HG02981 (cell line): ENCODE results near the gene MEIS2.

Source experiments
- ATAC-seq: cut with Tn5 transposase; IDR thresholded peaks from one replicate; pipeline ENCODE4 v1.9.1; 2021; ENCODE audit warnings: mild to moderate bottlenecking, moderate library complexity; ENCODE audit not compliant: unreplicated experiment

Gene MEIS2

GRCh38 chr15:36967929-36968328 lies 132.4 kb downstream of the MEIS2 start:
- no peak for ATAC-seq

GRCh38 chr15:36966708-36967107 lies 133.6 kb downstream of the MEIS2 start:
- no peak for ATAC-seq

- ATAC-seq = no peak
Observed at GRCh38 chr15:36965570-36966342, 134.6 kb downstream of the MEIS2 start.

GRCh38 chr15:36964626-36965025 lies 135.7 kb downstream of the MEIS2 start:
- ATAC-seq = no peak

- ATAC-seq = no peak
Observed at GRCh38 chr15:36961956-36962355, 138.4 kb downstream of the MEIS2 start.

GRCh38 chr15:36960947-36961227 lies 139.5 kb downstream of the MEIS2 start:
- ATAC-seq = no peak

GRCh38 chr15:36960179-36960946 lies 140.0 kb downstream of the MEIS2 start:
- no peak for ATAC-seq

GRCh38 chr15:36959746-36960145 lies 140.6 kb downstream of the MEIS2 start:
- ATAC-seq = no peak

- ATAC-seq = no peak
Observed at GRCh38 chr15:36958606-36959005, 141.7 kb downstream of the MEIS2 start.

GRCh38 chr15:36954486-36954885 lies 145.9 kb downstream of the MEIS2 start:
- ATAC-seq = no peak

GRCh38 chr15:36953346-36953745 lies 147.0 kb downstream of the MEIS2 start:
- no peak for ATAC-seq

- no peak for ATAC-seq
Observed at GRCh38 chr15:36951731-36952247, 148.6 kb downstream of the MEIS2 start.

GRCh38 chr15:36950371-36950770 lies 150.0 kb downstream of the MEIS2 start:
- ATAC-seq = no peak

- no peak for ATAC-seq
Observed at GRCh38 chr15:36948982-36949381, 151.4 kb downstream of the MEIS2 start.

- no peak for ATAC-seq
Observed at GRCh38 chr15:36947035-36947719, 153.2 kb downstream of the MEIS2 start.

GRCh38 chr15:36944442-36944841 lies 155.9 kb downstream of the MEIS2 start:
- ATAC-seq = no peak

GRCh38 chr15:36943508-36944361 lies 156.6 kb downstream of the MEIS2 start:
- ATAC-seq = no peak

- no peak for ATAC-seq
Observed at GRCh38 chr15:36942248-36942827, 158.0 kb downstream of the MEIS2 start.

GRCh38 chr15:36941798-36942197 lies 158.6 kb downstream of the MEIS2 start:
- ATAC-seq = no peak

- ATAC-seq = no peak
Observed at GRCh38 chr15:36940636-36941260, 159.6 kb downstream of the MEIS2 start.
